GM12892 (cell line): ENCODE data around the gene PHACTR2.
"Not testable (repeated sequence)": the region's sequence is repeated elsewhere in the genome, so short reads cannot be mapped to it uniquely, and the experiment has no call there.

Experiments
- DNase-seq: peaks from one replicate; pipeline ENCODE4 v3.0.0; 2011; ENCODE audit not compliant: insufficient read length
- FAIRE-seq: peaks from 2 replicates; lab custom pipeline; 2011; peaks lifted over from hg19 to GRCh38; lab: Jason Lieb, UNC
- POLR2A ChIP-seq: IDR thresholded peaks from 2 replicates; pipeline ENCODE4 v1.6.1; 2011; ENCODE audit warnings: low read depth, low read length, control low read depth
- POLR2AphosphoS5 ChIP-seq: IDR thresholded peaks from 2 replicates; pipeline ENCODE4 v1.6.1; 2011; ENCODE audit warnings: low read depth, low read length, control low read depth
- TAF1 ChIP-seq: IDR thresholded peaks from 2 replicates; pipeline ENCODE4 v1.6.1; 2011; ENCODE audit warnings: low read depth, mild to moderate bottlenecking, control low read depth, low read length, borderline replicate concordance

PHACTR2 gene

GRCh38 chr6:143842902-143843676 lies 165.3 kb downstream of the PHACTR2 start, which contains the start of gene LTV1:
LTV1 (plus strand) TSS chr6:143843338; CDS start chr6:143843478, 140 bp downstream.
- peak; percentile 100 for FAIRE-seq
- peak; percentile 94 for DNase-seq
- TF ChIP-seq POLR2A (peak; percentile 87), POLR2AphosphoS5 (peak; percentile 89), TAF1 (0 out of 2 replicates have a peak, but pooled peaks have one; percentile 60)

GRCh38 chr6:143843677-143843999 lies 165.9 kb downstream of the PHACTR2 start:
- TF ChIP-seq TAF1: no peak
- no peak for DNase-seq
- FAIRE-seq: no peak

GRCh38 chr6:143844006-143844405 lies 166.2 kb downstream of the PHACTR2 start:
- DNase-seq: no peak
- no peak for TF ChIP-seq POLR2AphosphoS5
- no peak for TF ChIP-seq POLR2A
- no peak for TF ChIP-seq TAF1
- FAIRE-seq: peak; percentile 5

- FAIRE-seq (no peak), DNase-seq (no peak)
- TF ChIP-seq POLR2AphosphoS5 (no peak), POLR2A (no peak), TAF1 (no peak)
Observed at GRCh38 chr6:143845033-143845432, 167.3 kb downstream of the PHACTR2 start.

GRCh38 chr6:143851706-143852105 lies 173.9 kb downstream of the PHACTR2 start:
- FAIRE-seq, DNase-seq: not testable (repeated sequence)

- not testable (repeated sequence) for DNase-seq, FAIRE-seq
Observed at GRCh38 chr6:143855057-143855456, 177.3 kb downstream of the PHACTR2 start.

GRCh38 chr6:143856762-143857161 lies 179.0 kb downstream of the PHACTR2 start:
- FAIRE-seq, DNase-seq: not testable (repeated sequence)

GRCh38 chr6:143857651-143858050 lies 179.9 kb downstream of the PHACTR2 start:
- DNase-seq (no peak), FAIRE-seq (no peak)
- TF ChIP-seq TAF1 (no peak), POLR2A (no peak)

GRCh38 chr6:143859891-143860660 lies 182.3 kb downstream of the PHACTR2 start:
- DNase-seq (no peak), FAIRE-seq (no peak)
- TF ChIP-seq POLR2A (no peak), POLR2AphosphoS5 (no peak), TAF1 (no peak)

GRCh38 chr6:143863771-143864170 lies 186.0 kb downstream of the PHACTR2 start:
- TF ChIP-seq POLR2AphosphoS5: no peak
- TF ChIP-seq POLR2A: no peak
- TF ChIP-seq TAF1: no peak
- DNase-seq: no peak
- FAIRE-seq: no peak

- FAIRE-seq: no peak
- TF ChIP-seq POLR2AphosphoS5 (no peak), POLR2A (no peak), TAF1 (no peak)
- no peak for DNase-seq
Observed at GRCh38 chr6:143864234-143864633, 186.5 kb downstream of the PHACTR2 start, which contains the start of gene ZC2HC1B. ZC2HC1B (plus strand) TSS chr6:143864474; CDS start chr6:143864540, 66 bp downstream.

- TF ChIP-seq TAF1 (no peak), POLR2A (no peak), POLR2AphosphoS5 (no peak)
- DNase-seq (no peak), FAIRE-seq (no peak)
Observed at GRCh38 chr6:143867236-143867635, 189.5 kb downstream of the PHACTR2 start.

GRCh38 chr6:143868808-143869207 lies 191.0 kb downstream of the PHACTR2 start:
- not testable (repeated sequence) for DNase-seq, FAIRE-seq

- FAIRE-seq, DNase-seq: not testable (repeated sequence)
Observed at GRCh38 chr6:143871202-143871730, 193.5 kb downstream of the PHACTR2 start.
